Large intestine (tissue), 3 donors: ENCODE data around the gene ATG9B. TPM values are rescaled to one million over a fixed set of nuclear protein-coding genes. Genes with fewer than 3 reads are reported as not detected.
"Not testable (repeated sequence)": the region's sequence is repeated elsewhere in the genome, so short reads cannot be mapped to it uniquely, and the experiment has no call there.

Experiments
- DNase-seq, 2 donors: peaks; one replicate each; pipeline versions ENCODE4 v3.0.0 to v3.0.0-alpha.2; 2013
- H3K27ac ChIP-seq: one replicate; pipeline ENCODE4 v1.5.1; 2013; ENCODE audit warnings: low read length
- H3K27me3 ChIP-seq: 2 replicates; pipeline ENCODE4 v1.6.1; 2013; ENCODE audit warnings: low read length; ENCODE audit not compliant: control insufficient read depth, insufficient read depth
- H3K36me3 ChIP-seq: 2 replicates; pipeline ENCODE4 v1.6.1; 2013; ENCODE audit warnings: low read length; ENCODE audit not compliant: control insufficient read depth, insufficient read depth
- H3K4me1 ChIP-seq: one replicate; pipeline ENCODE4 v1.6.1; 2013; ENCODE audit warnings: low read length; ENCODE audit not compliant: control insufficient read depth, insufficient read depth
- H3K4me3 ChIP-seq: one replicate; pipeline ENCODE4 v1.5.1; 2013; ENCODE audit warnings: low read length
- H3K9me3 ChIP-seq: one replicate; pipeline ENCODE4 v1.6.1; 2013; ENCODE audit warnings: mild to moderate bottlenecking, low read depth, low read length, moderate library complexity; ENCODE audit not compliant: control insufficient read depth
- WGBS: methylation state at CpG from one replicate; pipeline ENCODE4 v1.1.5; 2013; ENCODE audit warnings: low lambda C conversion rate; ENCODE audit not compliant: insufficient coverage; 5-methylcytosine and 5-hydroxymethylcytosine counted together
- polyA plus RNA-seq: library from polyadenylated mRNA; unstranded; fragments of 120-200 nt; gene quantifications from one replicate; pipeline ENCODE4 v1.2.1, GENCODE V29; 2013

ATG9B gene
- polyA plus RNA-seq, 1 donor, result 1.8 TPM

DNA sequence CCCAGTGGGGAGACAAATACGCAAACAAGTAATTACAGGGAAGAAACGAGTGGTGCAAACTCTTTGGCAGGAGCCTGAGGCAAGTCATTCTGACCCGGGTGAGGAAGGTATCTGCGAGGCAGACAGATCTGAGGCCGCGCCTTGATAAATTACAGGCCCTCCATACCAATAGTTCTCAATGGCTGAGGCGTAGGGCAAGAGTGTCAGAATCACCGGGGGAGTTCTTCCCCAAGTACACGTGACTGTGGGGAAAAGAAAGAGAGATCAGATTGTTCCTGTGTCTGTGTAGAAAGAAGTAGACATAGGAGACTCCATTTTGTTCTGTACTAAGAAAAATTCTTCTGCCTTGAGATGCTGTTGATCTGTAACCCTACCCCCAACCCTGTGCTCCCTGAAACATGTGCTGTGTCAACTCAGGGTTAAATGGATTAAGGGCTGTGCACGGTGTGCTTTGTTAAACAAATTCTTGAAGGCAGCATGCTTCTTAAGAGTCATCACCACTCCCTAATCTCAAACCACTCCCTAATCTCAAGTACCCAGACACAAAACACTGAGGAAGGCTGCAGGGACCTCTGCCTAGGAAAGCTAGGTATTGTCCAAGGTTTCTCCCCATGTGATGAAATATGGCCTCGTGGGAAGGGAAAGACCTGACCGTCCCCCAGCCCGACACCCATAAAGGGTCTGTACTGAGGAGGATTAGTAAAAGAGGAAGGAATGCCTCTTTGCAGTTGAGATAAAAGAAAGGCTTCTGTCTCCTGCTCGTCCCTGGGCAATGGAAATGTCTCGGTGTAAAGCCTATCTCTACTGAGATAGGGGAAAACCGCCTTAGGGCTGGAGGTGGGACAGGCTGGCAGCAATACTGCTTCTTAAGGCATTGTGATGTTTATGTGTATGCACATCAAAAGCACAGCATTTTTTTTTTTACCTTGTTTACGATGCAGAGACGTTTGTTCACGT lies 2.8 kb upstream of the ATG9B start:
- not testable (repeated sequence) for H3K9me3 ChIP-seq, H3K27me3 ChIP-seq, H3K36me3 ChIP-seq, H3K27ac ChIP-seq, H3K4me3 ChIP-seq
- WGBS, result 0% methylated on average over 3 of the region's 19 CpGs
- peaks cover 11% of the 10 kb centered on the region for H3K4me1 ChIP-seq
- DNase-seq, result peak in 1 of 2 donors; percentile 60

DNA sequence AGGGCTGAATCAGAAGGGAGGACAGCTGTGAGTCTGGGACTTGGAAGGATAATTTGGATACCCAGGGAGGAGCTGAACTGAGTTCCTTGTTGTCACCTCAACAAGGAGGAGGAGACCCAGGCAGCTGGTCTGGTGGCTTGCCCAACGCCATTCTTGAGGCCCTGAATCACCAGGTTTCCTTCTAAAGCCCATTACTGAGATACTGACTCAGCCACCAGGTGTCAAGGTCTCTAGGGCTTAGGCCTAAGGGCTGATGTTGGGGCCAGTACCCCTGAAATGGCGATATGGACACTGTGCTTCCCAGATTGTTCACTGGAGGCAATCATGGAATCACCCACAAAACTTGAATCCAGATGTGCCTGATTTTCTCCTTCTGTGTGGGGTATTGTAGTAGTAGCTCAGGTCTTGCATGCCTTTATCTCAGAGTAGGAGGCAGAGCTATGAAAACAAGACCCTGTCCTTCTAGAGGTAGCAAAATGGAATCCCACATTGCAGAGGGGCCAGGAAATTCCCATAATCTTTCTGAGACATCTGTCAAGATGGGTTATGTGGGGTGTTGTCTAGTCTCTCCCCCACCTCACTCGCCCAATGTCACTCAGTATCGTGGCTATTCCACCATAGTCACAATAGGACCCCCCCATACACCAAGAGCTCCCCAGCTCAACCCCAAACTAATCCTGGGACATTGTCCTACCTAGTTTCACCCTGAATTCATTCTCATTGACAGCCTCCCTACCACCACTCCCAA lies 1.8 kb upstream of the ATG9B start:
- Histone ChIP-seq H3K27me3 (peaks cover 5% of the 10 kb centered on the region), H3K9me3 (no peaks in the 10 kb centered on the region), H3K36me3 (no peaks in the 10 kb centered on the region), H3K4me3 (no peak overlapping the region), H3K27ac (no peak overlapping the region), H3K4me1 (peaks cover 11% of the 10 kb centered on the region)
- no CpG with 5 or more reads among the region's 4 CpGs for WGBS
- DNase-seq, result no peak

DNA sequence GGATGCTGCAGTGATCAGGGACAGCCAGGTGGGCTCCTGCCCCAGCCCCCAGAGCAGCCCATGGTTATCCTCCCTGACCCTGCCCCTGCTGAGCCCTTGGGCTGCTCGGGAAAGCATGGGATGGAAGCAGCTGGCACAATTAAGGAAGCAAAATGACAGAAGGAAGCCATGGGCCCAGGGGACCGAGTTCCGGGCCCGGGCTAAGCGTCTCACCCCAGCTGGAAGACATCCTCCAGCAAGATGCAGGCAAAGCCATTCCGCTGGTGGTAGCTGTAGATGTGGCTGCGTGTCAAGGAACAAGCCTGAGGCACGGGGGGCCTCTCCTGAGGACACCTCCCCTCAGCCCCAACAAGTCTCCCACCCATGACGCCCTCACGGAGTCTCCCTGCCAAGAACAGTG lies 1.1 kb downstream of the ATG9B start:
- H3K36me3 ChIP-seq, result no peaks in the 10 kb centered on the region
- H3K4me1 ChIP-seq, result peaks cover 10% of the 10 kb centered on the region
- no peak overlapping the region for H3K4me3 ChIP-seq
- peaks cover 7% of the 10 kb centered on the region for H3K9me3 ChIP-seq
- no peak overlapping the region for H3K27ac ChIP-seq
- peaks cover 33% of the 10 kb centered on the region for H3K27me3 ChIP-seq
- no CpG with 5 or more reads among the region's 10 CpGs for WGBS
- no peak for DNase-seq

DNA sequence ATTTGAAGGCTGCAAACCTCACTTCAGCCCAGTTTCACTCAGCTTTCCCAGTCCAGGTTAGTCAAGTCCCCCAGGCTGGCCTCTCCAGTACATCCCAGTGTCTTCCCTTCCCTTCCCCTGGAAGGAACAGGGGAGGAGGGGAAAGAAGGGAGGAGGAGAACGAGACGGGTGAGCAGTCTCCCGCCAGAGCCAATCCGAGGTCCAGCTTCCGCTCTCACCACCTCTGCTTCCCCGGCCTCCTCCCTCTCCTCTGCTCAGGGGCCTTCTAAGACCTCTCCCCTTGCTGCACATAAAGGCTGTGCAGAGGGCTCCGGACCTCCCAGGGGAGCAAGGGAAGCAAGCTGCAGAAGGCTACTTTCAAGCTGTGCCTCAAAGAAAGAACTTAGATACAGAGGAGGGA lies 4.1 kb downstream of the ATG9B start:
- H3K36me3 ChIP-seq, result no peaks in the 10 kb centered on the region
- DNase-seq, result no peak
- H3K27ac ChIP-seq, result no peak overlapping the region
- no peak overlapping the region for H3K4me3 ChIP-seq
- WGBS, result no CpG with 5 or more reads among the region's 7 CpGs
- peaks cover 9% of the 10 kb centered on the region for H3K9me3 ChIP-seq
- H3K4me1 ChIP-seq, result peaks cover 8% of the 10 kb centered on the region
- peaks cover 45% of the 10 kb centered on the region for H3K27me3 ChIP-seq

DNA sequence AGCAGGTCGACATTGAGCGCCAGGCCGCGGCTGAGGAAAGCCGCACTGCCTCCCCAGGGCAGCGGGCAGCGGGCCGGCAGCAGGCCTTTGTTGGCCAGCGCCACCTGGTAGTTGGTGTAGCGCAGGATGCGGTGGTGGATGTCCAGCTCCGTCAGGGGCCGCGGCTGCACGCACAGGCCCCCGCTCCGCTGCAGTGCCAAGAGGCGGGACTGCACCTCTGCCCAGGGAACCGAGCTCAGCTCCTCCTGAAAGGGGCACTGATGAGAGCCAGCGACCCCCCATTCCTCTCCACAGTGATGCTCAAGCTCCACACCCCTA lies 5.2 kb downstream of the ATG9B start:
- no CpG with 5 or more reads among the region's 20 CpGs for WGBS

DNA sequence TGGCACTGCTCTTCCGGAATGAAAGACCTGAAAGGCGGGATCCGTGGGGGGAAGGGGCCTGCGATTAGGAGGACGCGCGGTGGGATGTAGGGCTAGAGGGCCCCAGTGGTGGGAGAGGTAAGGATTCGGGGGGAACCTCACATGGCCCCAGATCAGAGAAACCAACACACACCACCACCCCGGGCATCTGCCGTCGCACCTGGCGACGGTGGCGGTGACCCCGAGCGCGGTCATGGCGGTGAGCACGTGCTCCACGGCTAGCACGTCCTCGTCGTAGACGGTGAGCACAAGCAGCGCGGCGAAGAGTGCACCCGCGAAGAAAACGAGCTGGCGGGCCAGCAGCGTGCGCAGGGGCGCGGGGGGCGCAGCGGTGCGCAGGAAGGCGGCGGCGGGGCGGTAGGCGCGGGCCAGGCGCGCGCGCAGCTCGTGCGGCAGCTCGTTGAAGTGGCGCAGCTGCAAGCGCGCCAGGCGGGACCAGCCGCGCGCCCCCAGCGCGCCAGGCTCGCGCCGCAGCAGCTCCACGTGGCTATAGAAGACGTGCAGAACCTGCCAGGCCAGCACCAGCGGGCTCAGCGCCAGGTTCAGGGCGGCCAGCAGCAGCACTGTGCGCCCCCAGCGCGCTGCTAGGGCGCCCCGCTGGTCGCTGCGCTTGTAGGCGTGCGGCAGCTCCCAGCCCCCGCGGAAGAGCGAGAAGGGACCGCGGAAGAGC lies 5.7 kb downstream of the ATG9B start:
- peak; percentile 57 to 67 for DNase-seq
- Histone ChIP-seq H3K36me3 (no peaks in the 10 kb centered on the region), H3K4me3 (no peak overlapping the region), H3K27ac (no peak overlapping the region), H3K4me1 (peaks cover 16% of the 10 kb centered on the region), H3K27me3 (peaks cover 45% of the 10 kb centered on the region), H3K9me3 (peaks cover 9% of the 10 kb centered on the region)
- no CpG with 5 or more reads among the region's 82 CpGs for WGBS

More for the DNA sequence above, 5.2 kb downstream of the ATG9B start:
- peaks cover 9% of the 10 kb centered on the region for H3K9me3 ChIP-seq
- H3K27me3 ChIP-seq, result peaks cover 45% of the 10 kb centered on the region
- no peaks in the 10 kb centered on the region for H3K36me3 ChIP-seq
- no peak overlapping the region for H3K27ac ChIP-seq
- no peak overlapping the region for H3K4me3 ChIP-seq
- peaks cover 10% of the 10 kb centered on the region for H3K4me1 ChIP-seq
- DNase-seq, result no peak

DNA sequence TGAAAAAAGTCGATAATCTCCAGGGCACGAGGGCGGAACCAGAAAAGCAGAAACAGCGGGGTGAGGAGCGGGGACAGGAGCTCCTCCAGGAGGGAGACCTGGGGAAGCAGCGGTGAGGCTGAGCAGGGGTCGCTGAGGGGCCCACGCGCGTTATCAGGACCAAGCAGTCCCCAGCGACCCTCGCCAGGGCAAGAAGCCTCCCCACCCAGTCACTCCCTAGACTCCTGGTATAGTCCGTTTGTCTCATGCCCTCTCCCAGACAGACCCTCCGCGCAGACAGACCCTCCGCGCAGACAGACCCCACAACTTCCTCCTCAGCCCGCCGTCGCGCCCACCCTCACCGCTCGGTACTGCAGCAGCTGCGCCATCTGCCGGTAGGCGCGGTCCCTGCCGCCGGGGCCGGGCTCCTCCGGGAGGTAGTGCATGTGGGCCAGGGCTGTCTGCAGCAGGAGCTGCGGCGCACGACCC lies 6.3 kb downstream of the ATG9B start:
- no peak overlapping the region for H3K27ac ChIP-seq
- H3K4me1 ChIP-seq, result peaks cover 21% of the 10 kb centered on the region
- DNase-seq, result peak; percentile 59 to 61
- H3K9me3 ChIP-seq, result peaks cover 9% of the 10 kb centered on the region
- H3K4me3 ChIP-seq, result no peak overlapping the region
- no CpG with 5 or more reads among the region's 34 CpGs for WGBS
- peaks cover 45% of the 10 kb centered on the region for H3K27me3 ChIP-seq
- no peaks in the 10 kb centered on the region for H3K36me3 ChIP-seq

DNA sequence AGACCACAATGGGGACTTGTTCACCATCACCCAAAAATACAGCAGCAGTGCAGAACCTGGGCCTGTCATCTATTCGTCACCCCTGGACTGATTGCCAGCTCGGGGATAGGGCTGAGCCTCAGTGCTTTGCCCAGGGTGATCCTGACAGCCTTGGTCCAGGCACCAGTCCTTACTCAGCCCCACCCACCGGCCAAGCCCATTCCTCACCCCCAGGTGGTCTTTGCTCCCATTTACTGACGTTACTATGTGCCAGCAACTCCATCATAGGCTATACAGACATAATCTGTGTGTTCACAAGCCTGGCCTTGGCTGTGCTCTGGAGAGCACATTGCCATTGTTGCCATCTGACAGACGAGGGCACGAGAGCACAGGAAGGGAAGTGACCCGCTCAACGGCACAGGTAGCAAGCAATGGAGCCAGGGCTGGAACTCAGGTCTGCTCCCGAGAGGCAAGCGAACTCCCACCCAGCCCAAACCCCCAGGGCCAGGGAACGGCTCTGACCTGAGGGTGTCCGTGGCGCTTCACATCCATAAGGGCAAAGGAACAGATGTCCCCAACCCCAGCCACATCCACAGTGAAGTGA lies 6.8 kb downstream of the ATG9B start:
- no peak for DNase-seq
- Histone ChIP-seq H3K9me3 (peaks cover 9% of the 10 kb centered on the region), H3K4me3 (no peak overlapping the region), H3K4me1 (peaks cover 26% of the 10 kb centered on the region), H3K36me3 (no peaks in the 10 kb centered on the region), H3K27ac (no peak overlapping the region), H3K27me3 (peaks cover 45% of the 10 kb centered on the region)
- WGBS, result no CpG with 5 or more reads among the region's 13 CpGs

DNA sequence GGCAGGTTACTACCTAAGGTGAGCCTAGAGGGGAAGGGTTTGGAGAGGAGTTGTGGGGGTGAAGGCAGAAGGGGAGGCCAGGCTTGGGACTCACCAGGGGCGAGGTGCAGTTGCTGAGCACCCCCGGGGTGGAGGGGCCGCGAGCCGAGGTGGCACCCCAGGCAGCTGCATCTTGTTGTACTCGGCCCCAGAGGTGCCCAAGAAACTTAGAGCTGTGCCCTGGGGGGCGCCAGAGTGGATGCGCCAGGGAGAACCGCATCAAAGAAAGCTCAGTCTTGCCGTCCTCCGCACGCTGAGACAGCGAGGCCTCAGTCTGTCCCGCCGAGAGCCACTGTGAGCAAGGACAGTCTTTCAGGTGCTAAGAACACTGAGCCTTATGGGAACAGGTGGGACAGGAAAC lies 7.4 kb downstream of the ATG9B start:
- H3K9me3 ChIP-seq, result peaks cover 9% of the 10 kb centered on the region
- no peak overlapping the region for H3K4me3 ChIP-seq
- no peak overlapping the region for H3K27ac ChIP-seq
- DNase-seq, result no peak
- peaks cover 31% of the 10 kb centered on the region for H3K4me1 ChIP-seq
- H3K27me3 ChIP-seq, result peaks cover 45% of the 10 kb centered on the region
- no peaks in the 10 kb centered on the region for H3K36me3 ChIP-seq
- no CpG with 5 or more reads among the region's 15 CpGs for WGBS

DNA sequence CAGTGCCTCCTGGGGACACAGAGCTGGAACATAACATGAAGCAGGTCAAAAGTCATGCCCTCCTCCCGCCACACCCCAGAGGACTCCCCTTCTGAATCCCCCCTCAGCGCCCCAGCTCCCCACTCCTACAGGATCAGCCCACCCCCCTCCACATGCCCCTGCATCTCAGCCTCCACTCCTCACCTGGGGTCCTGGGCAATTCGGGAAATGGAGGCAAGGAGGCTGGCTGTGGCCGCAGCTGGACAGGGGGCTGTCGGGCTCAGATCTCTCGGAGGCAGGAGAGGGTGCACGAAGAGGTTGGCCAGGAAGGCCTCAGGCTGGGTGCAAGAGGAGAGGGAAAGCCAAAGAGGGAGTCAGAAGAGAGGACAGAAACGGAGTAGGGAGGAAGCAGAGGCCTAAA lies 7.8 kb downstream of the ATG9B start:
- Histone ChIP-seq H3K9me3 (peaks cover 9% of the 10 kb centered on the region), H3K36me3 (no peaks in the 10 kb centered on the region), H3K27ac (no peak overlapping the region), H3K4me3 (no peak overlapping the region), H3K4me1 (peaks cover 31% of the 10 kb centered on the region), H3K27me3 (peaks cover 45% of the 10 kb centered on the region)
- no peak for DNase-seq
- no CpG with 5 or more reads among the region's 8 CpGs for WGBS
